Measurements from ENCODE around the gene FKBP7.

Gene FKBP7

GRCh38 chr2:178508646-178509045, 30.2 kb upstream of the FKBP7 start:
- CTCF ChIA-PET: interaction anchor here (0.9 to 4.1 kb wide), 4 partner anchors 9 to 19 kb away, joined by 3 to 16 read pairs (median 4); no protein-coding TSS in a partner anchor
- POLR2A ChIA-PET: no interaction called here
- no peak for TF ChIP-seq CTCF (IDR thresholded peaks at IDR 0.05; ENCODE audit: control extremely low read depth, extremely low read depth, low read depth, missing control alignments)
- DNase-seq (ENCODE audit: extremely low spot score): no peak

- CTCF ChIA-PET: interaction anchor here (1.2 to 4.1 kb wide), 4 partner anchors 8 to 16 kb away, joined by 3 to 16 read pairs (median 6); no protein-coding TSS in a partner anchor
Observed at GRCh38 chr2:178506949-178507348, 28.5 kb upstream of the FKBP7 start.

GRCh38 chr2:178506524-178506923, 28.1 kb upstream of the FKBP7 start:
- no peak for DNase-seq (ENCODE audit: extremely low spot score)
- TF ChIP-seq CTCF (IDR thresholded peaks at IDR 0.05; ENCODE audit: control extremely low read depth, extremely low read depth, low read depth, missing control alignments): no peak

More at GRCh38 chr2:178506949-178507348, 28.5 kb upstream of the FKBP7 start:
- no peak for DNase-seq (ENCODE audit: extremely low spot score)
- POLR2A ChIA-PET: no interaction called here
- TF ChIP-seq CTCF (IDR thresholded peaks at IDR 0.05; ENCODE audit: control extremely low read depth, extremely low read depth, low read depth, missing control alignments): no peak

GRCh38 chr2:178506101-178506500, 27.7 kb upstream of the FKBP7 start:
- ChIA-PET CTCF (interaction anchor here (1.5 to 4.1 kb wide), 3 partner anchors 11 to 17 kb away, joined by 4 to 16 read pairs (median 9); no protein-coding TSS in a partner anchor), POLR2A (no interaction called here)
- DNase-seq (ENCODE audit: extremely low spot score): no peak
- no peak for TF ChIP-seq CTCF (IDR thresholded peaks at IDR 0.05; ENCODE audit: control extremely low read depth, extremely low read depth, low read depth, missing control alignments)

More at GRCh38 chr2:178506524-178506923, 28.1 kb upstream of the FKBP7 start:
- ChIA-PET CTCF (interaction anchor here (1.5 to 4.1 kb wide), 3 partner anchors 11 to 17 kb away, joined by 4 to 16 read pairs (median 9); no protein-coding TSS in a partner anchor), POLR2A (no interaction called here)

- ChIA-PET CTCF (interaction anchor here (1.0 to 2.2 kb wide), 2 partner anchors 8 to 10 kb away, joined by 3 to 8 read pairs; no protein-coding TSS in a partner anchor), POLR2A (no interaction called here)
- DNase-seq (ENCODE audit: extremely low spot score): no peak
Observed at GRCh38 chr2:178502751-178503150, 24.4 kb upstream of the FKBP7 start.

GRCh38 chr2:178499640-178500039, 21.2 kb upstream of the FKBP7 start:
- ChIA-PET CTCF (interaction anchor here (1.5 kb wide), 1 partner anchor 17 kb away, joined by 3 read pairs; no protein-coding TSS in a partner anchor), POLR2A (no interaction called here)
- no peak for TF ChIP-seq CTCF (IDR thresholded peaks at IDR 0.05; ENCODE audit: control extremely low read depth, extremely low read depth, low read depth, missing control alignments)
- no peak for DNase-seq (ENCODE audit: extremely low spot score)

More at GRCh38 chr2:178502751-178503150, 24.4 kb upstream of the FKBP7 start:
- no peak for TF ChIP-seq CTCF (IDR thresholded peaks at IDR 0.05; ENCODE audit: control extremely low read depth, extremely low read depth, low read depth, missing control alignments)

All from GM10248 (cell line).